Stimulated activated CD4-positive, alpha-beta T cell treated with anti-CD3 and anti-CD28 coated beads, Interleukin-12 subunit alpha, Interleukin-12 subunit beta, amount 100 ng/mL, for 24 hours (primary cell): ENCODE results near the gene MAN1C1.
"Not testable (repeated sequence)": the region's sequence is repeated elsewhere in the genome, so short reads cannot be mapped to it uniquely, and the experiment has no call there.

Experiments
- DNase-seq, 2 experiments: peaks; one replicate each; pipeline ENCODE4 v3.0.0-alpha.2; 2020; ENCODE audit warnings: low read depth in 2 of 2

Gene MAN1C1

GRCh38 chr1:25583519-25584370, 32.8 kb upstream of the MAN1C1 start:
- DNase-seq: no peak

GRCh38 chr1:25586181-25586588, 30.4 kb upstream of the MAN1C1 start:
- no peak for DNase-seq

DNA sequence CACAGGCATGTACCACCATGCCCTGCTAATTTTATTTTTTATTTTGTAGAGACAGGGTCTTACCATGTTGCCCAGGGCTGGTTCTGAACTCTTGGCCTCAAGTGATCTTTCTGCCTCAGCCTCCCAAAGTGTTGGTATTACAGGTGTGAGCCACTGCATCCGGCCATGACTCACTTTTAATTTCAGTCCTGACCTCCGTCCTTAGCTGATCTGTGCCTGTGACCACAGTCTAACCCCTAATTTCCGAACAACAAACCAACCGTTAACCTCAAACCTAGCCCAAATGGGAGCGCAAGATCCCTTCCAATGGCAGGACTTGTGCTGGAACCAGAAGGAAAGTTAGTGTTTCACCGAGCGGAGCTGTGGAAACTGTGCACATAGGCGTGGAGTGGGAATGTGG, 29.3 kb upstream of the MAN1C1 start:
- DNase-seq: no peak

- DNase-seq: not testable (repeated sequence)
Observed at GRCh38 chr1:25588224-25588623, 28.4 kb upstream of the MAN1C1 start.

DNA sequence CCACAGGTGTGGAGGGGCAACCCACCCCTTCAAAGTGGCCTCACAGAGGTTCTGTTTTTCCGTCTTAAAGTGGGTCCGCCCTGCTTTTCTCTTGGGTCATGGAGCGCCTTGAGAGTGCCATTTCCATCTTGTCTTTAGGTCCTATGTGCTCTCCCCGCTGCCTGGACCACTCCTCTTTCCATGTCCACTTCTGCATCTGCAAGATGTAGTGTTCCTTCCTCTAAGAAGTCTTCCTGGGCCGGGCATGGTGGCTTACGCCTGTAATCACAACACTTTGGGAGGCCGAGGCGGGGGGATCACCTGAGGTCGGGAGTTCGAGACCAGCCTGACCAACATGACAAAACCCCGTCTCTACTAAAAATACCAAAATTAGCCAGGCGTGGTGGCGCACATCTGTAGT, 27.8 kb upstream of the MAN1C1 start:
- DNase-seq: not testable (repeated sequence)

DNA sequence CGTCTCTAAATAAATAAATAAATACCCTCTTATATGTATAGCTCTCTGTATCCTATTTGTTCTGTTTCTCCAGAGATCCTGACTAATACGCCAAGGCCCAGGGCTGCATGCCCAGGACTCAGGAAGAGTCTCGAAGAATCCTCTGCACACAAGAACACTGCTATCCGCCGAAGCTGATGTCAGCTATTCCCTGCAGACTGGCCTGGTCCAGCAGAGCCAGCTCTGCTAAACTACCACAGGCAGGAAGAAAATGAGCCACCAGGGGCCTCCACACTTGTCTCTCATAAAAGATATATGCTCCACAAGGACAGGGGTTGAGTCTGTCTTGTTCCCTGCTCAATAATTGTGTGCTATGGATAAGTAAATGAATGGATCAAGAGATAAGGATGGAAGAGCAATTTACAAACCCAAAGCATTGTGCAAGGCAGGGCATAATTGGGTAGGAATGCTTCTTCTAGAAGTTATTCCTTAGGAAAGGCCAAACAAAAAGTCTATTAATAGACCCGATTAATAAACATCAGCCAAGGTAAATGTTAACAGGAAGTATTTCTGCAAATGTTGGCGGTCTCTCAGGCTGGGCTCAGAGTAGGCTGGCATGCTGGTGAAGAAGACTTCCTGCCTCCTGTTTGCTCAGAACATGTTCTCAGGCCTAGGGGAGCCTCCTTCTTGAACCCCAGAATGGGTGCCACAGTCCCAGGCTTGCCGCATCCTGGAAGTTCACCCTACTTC, 26.3 kb upstream of the MAN1C1 start:
- no peak for DNase-seq

GRCh38 chr1:25593861-25594260, 22.7 kb upstream of the MAN1C1 start:
- DNase-seq: no peak

GRCh38 chr1:25594971-25595370, 21.6 kb upstream of the MAN1C1 start:
- DNase-seq: no peak

DNA sequence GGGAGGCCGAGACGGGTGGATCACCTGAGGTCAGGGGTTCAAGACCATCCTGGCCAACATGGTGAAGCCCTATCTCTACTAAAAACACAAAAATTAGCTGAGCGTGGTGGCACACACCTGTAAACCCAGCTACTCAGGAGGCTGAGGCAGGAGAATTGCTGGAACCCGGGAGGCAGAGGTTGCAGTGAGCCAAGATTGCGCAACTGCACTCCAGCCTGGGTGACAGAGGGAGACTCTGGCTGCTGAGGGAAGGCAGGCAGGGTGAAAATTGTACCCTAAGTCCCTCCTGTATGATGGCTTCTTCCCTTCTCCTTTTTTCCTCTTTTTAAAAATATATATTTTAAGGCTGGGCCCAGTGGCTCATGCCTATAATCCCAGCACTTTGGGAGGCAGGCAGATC, 19.9 kb upstream of the MAN1C1 start:
- DNase-seq: not testable (repeated sequence)

GRCh38 chr1:25598879-25599278, 17.7 kb upstream of the MAN1C1 start:
- no peak for DNase-seq

DNA sequence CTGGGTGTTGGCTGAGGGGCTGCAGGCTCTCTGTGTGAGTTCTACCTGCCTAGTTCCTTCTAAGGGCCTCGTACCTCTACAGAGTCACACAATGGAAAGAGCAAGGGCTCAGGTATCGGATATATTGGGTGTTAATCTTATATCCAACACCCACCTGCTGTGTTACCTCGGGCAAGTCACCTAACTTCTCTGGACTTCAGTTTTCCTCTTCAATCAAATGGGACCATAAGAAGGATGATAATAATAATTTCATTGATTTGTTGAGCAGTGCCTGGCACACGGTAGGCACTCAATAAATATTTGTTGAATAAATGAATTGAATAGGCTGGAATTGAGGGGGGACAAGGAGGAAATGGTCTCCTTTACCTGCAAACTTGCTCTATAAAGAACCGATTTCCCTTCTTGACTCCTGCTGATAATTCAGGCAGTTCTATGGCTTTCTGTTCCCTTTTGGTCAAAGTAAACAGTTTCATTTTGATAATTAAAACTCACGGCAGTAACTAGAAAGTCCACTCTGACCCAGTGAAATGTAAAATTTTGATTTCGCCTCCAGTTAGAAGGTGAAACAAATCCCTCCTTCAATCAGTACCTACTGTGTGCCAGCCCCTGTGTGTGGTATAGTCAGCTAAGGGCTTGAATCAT, 16.5 kb upstream of the MAN1C1 start:
- no peak for DNase-seq

DNA sequence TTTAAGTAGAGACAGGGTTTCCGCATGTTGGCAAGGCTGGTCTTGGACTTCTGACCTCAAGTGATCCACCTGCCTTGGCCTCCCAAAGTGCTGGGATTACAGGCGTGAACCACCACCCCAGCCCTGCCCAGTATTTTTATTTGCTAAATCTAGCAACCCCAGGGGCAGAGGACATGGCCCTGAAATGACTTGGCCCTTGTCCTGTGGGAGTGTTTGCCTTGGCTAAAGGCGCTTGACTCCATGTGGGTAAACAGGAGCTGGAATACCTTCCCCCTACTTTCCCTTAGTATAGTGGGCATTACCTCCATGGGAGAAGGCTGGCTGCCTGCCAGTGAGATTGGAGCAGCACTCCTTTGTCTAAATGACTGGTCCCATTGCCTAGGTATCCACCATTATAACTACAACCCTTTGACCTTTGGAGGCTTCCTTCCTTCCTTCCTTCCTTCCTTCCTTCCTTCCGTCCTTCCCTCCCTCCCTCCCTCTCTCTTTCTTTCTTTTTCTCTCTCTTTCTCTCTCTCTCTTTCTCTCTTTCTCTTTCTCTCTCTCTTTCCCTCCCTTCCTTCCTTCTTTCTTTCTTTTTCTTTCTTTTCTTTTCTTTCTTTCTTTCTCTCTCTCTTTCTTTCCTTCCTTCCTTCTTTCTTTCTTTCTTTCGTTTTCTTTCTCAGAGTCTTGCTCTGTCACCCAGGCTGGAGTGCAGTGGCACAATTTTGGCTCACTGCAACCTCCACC, 15.5 kb upstream of the MAN1C1 start:
- DNase-seq: not testable (repeated sequence)

DNA sequence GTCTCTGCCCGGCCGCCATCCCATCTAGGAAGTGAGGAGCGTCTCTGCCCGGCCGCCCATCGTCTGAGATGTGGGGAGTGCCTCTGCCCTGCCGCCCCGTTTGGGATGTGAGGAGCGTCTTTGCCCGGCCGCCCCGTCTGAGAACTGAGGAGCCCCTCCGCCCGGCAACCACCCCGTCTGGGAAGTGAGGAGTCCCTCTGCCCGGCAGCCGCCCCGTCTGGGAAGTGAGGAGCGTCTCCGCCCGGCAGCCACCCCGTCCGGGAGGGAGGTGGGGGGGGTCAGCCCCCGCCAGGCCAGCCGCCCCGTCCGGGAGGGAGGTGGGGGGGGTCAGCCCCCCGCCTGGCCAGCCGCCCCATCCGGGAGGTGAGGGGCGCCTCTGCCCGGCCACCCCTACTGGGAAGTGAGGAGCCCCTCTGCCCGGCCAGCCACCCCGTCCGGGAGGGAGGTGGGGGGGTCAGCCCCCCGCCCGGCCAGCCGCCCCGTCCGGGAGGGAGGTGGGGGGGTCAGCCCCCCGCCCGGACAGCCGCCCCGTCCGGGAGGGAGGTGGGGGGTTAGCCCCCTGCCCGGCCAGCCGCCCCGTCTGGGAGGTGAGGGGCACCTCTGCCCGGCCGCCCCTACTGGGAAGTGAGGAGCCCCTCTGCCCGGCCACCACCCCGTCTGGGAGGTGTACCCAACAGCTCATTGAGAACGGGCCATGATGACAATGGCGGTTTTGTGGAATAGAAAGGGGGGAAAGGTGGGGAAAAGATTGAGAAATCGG, 12.6 kb upstream of the MAN1C1 start:
- not testable (repeated sequence) for DNase-seq

DNA sequence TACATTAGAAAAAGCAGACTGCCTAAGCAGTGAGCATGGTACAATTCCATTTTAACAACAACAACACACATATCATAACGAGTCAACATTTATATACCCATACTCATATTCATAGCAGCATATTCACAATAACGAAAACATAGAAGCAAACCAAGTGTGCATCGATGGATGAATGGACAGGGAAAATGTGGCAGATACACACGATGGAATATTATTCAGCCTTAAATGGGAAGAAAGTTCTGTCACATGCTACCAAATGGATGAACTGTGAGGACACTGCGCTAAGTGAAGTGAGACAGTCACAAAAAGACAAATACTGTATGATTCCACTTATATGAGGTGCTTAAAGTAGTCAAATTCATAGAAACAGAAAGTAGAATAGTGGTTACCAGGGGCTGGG, 9.5 kb upstream of the MAN1C1 start:
- DNase-seq: no peak

- DNase-seq: peak; percentile 72 to 92
Observed at GRCh38 chr1:25608488-25609178, 8.0 kb upstream of the MAN1C1 start.

DNA sequence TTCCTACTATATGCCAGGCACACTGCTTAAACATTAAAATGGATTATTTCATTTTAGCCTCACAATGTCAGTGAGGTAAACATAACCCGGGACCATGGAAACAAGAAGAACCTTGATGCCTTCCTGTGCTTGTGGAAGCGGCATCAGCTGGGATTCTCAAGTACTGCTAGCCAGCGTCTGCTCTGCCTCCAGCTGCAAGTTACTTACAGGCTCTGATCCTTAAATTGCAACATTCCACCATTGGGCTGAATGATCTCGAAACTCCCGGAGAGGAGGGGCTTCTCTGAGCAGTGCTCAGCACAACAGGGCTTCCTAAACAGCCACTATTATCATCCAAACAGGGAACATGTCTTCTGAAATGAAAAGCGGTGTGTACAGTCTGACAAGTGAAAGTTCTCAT, 6.7 kb upstream of the MAN1C1 start:
- no peak for DNase-seq

DNA sequence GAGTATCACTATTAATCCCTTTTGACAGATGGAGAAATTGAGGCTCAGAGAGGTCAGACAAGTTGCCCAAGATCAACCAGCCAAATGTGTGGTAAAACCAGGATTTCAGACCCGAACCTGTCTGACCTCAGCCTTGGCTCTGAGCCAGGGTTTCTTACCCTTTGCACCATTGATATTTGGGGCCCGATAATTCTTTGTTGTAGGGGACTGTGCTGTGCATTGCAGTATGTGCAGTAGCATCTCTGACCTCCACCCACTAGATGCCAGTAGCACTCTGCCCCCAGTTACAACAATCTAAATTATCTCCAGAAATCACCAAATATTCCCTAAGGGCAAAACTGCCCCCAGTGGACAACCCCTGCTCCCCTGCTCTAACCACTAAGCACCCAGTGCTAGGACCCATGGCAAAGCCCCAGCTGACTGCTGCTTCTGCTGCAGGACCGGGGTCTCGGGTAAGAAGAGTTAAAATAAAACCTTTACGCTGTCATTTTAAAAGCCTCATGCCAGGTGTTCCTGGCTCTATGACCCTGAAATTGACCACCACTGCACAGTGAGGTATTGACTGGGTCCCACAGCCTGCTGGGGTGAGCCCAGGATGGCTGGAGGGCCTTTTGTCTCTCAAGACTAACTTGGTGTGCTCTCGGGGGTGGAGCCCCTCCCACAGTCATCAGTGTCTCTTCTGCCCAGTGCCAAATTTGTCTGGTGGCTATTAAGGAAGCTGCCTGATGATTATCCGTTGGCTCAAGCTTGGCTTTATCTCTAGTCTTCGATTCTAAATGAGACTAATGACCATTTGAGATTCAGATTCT, 5.6 kb upstream of the MAN1C1 start:
- DNase-seq: no peak

- no peak for DNase-seq
Observed at GRCh38 chr1:25611843-25612242, 4.7 kb upstream of the MAN1C1 start.

DNA sequence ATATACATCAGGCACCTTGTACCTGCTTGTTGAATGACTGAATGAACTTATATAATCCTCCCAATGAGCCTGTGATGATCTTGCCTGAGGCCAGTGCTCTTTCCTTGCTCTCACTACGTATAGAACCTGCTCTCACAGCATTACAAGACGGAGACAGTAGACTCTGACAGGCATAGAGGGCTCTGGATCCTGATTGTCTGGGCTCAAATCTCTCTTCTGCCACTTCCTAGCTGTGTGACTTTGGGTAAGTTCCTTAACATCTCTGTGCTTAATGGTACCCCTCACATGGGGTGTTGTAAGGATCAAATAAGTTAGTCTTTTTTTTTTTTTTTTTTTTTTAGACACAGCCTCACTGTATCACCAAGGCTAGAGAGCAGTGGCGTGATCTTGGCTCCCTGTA, 4.2 kb upstream of the MAN1C1 start:
- DNase-seq: no peak

GRCh38 chr1:25613091-25613490, 3.5 kb upstream of the MAN1C1 start:
- no peak for DNase-seq
